Measurements from ENCODE around the gene GAP43. TPM values are rescaled to one million over a fixed set of nuclear protein-coding genes. Genes with fewer than 3 reads are reported as not detected.

GAP43 gene
- total RNA-seq, 1 donor from 2014 or later = 0.22 TPM

DNA sequence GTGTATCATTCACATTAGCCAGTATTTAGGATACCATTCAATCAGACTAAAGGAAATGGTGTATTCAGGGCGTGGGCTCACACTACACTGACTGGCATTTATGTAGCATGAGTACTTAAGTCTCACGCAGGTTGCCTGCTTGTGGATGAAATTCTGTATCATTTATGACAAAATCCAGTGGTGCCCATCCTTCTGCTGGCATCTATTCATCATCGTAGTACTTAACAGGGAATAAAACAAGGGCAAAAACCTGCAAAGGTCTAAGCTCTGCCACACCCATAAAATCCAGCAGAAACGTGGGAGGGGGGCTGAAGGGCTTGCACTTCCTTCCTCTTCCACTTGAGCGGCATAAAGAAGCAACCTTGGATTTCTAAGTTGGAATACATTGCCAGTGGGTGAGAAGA is 2.7 kb downstream of the GAP43 start:
- intact Hi-C loops (cut with DNase I) = no loop called here
- DNase-seq (ENCODE audit: missing footprints) = no peak
- ATAC-seq = no peak

DNA sequence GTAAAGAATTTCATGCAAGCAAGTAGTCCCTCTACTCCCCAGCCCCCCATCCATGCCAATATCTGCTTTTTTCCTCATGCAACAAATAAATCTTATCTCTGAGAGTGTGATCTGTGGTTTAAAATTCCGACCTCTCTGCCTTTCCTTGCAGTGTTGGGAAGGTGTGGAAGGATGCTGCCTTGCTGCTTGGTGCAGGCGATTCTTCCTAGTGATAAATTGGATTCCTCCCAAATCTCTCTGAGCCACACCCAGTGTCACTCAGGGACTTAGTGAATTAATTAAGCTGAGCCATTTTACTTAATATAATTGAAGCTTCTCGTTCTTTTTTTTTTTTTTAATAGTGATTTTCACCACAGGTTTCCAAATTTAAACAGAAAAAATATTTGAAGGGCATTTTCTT is 3.4 kb downstream of the GAP43 start:
- intact Hi-C loops (cut with DNase I) = no loop called here
- no peak for ATAC-seq

DNA sequence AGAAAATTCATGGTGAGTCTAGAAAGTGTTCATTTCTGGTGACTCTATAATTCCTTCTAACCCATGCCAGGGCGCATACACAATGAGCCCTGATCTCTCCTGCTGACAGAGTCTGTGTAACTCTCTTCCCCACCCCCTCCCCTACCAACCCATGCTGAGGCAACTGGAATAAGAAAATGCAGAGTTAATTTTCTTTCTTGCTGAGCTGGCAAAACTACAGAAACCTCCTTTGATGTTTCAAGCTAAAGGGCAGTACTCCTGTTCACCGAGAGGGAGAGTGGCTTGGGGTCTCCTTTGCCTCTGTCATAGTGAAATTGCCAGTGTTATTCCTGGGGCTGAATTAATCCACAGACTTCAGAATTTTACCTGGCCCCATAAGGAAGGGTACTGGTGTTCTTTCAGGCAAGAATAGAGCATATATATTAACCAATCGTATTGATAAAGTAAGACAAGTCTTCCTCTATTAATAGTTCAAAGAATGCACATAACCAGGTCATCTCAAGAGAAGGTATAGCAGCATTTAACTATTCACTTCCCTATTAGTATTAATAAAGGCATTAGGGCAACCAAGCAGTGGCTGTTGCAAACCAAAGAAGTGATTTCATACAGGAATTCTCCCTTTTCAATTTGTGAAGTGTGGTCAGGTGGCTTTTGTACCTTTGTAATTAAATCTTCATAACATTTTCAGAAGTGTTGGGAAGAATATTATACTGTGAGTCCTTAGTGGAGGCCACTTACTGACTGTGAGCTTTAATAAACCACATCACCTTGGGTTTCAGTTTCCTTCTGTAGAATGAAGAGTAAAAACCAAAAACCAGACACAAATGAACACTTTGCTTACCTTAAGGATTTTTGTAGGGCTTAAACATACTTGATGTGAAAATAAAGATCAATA is 4.1 kb downstream of the GAP43 start:
- intact Hi-C loops (cut with DNase I) = no loop called here
- no peak for DNase-seq (ENCODE audit: missing footprints)
- ATAC-seq = no peak

More for the DNA sequence above, 3.4 kb downstream of the GAP43 start:
- no peak for DNase-seq (ENCODE audit: missing footprints)

DNA sequence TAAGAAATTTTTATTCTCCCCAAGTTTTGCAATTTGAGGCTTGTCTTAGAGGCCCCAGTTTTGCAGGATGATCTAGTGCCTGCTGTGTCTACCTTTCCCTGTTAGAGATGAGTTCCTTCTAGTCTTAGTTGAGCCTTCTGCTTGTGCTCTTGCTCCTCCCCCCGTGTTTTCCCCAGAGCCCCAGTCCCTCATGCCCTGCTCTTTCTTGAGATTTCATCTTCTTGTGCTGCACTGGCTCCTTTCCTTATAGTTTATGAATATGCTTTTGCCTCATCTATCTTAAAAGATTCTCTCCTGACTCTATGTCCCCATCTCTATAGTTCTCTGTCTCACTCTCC is 4.7 kb downstream of the GAP43 start:
- ATAC-seq (no peak), DNase-seq (ENCODE audit: missing footprints) (no peak)
- intact Hi-C loops (cut with DNase I) = no loop called here

DNA sequence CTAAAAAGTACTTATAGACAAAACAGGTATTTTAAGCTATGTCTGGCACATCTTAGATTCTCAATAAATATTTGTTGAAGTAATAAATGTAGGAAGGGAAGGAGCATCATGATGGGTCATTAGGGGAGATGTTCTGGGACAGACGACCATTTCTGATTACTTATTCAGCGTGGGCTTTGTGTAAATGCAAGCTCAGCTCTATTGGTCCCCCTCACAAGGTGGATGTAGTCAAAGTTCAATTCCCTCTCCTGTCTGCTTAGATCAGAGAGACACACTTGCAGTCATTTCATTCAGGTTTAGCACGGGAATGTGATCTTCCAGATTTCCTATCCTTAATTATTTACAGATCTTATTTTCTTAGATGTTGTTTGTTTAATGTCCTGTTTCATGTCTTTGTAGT is 7.5 kb downstream of the GAP43 start:
- DNase-seq (ENCODE audit: missing footprints) (no peak), ATAC-seq (no peak)
- intact Hi-C loops (cut with DNase I) = no loop called here

DNA sequence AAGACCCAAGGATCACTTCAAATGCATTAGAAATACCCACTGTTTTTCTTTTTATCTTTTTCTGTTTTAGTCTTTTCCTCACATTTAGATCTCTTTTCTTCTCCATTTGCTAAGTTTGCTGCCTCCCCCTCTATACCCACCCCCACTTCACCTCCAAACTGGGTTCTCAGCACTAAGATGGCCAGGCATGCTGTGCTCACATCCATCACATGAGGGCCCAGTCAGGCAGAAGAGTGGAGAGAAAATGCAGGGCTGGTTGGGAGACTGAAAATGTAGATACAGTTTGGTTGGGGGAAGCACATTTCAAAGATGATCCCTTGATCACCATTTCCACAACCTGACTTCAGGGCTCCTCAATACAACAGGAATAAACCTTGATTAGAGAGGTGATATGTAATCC is 8.7 kb downstream of the GAP43 start:
- no peak for ATAC-seq
- intact Hi-C loops (cut with DNase I) = no loop called here
- DNase-seq (ENCODE audit: missing footprints) = no peak

DNA sequence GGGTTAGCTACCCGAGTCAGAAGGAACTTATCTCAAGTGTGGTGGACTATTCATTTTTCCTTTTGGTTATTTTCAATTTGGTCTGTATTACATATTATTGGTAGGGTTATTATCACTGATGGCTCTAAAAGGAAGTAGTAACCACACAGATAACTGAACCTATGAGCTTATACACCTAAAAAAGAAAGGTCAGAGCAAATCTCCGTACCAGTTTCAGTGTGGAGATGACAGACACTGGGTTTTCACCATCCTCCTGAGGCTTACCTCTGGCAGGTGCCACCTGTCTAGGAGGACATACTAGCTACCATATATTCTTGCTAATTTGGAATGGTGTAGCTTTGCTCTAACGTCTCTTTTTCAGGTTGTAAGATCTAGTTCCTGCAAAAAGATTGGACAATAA is 10.2 kb downstream of the GAP43 start:
- intact Hi-C loops (cut with DNase I) = no loop called here
- DNase-seq (ENCODE audit: missing footprints) (no peak), ATAC-seq (no peak)

DNA sequence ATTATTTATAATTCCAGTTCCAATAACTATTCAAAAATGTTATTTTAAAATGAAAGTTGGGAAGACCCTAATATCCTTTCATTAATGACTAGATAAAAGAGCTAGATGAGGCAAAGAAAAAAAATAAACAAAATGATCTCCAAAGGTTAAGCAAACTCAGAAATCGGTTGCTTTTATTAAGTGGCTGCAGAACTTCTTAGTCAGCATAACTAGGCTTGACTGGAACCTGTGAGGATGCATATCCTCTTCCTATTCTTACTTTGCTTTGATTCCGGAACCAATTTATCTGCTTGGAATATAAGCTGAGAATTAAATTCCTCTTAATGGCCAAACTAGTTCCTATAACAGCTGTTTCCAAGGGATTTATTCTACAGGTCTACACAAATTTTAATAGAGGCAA is 10.7 kb downstream of the GAP43 start:
- no peak for DNase-seq (ENCODE audit: missing footprints)
- intact Hi-C loops (cut with DNase I) = no loop called here
- no peak for ATAC-seq

DNA sequence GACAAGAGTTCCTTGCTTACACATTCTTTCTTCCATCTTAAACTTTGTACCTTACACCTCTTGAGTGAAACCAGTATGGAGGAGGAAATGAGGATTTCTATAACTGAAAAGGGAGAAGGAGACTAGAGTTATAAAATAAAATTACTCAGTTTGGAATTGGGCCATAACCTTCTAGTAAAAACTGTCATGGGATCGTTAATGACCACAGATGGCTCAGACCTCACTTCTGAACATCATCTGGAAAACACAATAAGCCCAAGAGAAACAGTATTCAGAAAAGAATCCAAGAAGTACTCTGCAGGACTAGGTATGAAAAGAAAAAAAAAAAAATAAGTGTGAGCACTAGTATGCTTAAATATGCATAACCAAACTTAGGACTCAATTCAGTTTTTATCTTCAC is 12.1 kb downstream of the GAP43 start:
- DNase-seq (ENCODE audit: missing footprints) (no peak), ATAC-seq (no peak)
- intact Hi-C loops (cut with DNase I) = no loop called here

DNA sequence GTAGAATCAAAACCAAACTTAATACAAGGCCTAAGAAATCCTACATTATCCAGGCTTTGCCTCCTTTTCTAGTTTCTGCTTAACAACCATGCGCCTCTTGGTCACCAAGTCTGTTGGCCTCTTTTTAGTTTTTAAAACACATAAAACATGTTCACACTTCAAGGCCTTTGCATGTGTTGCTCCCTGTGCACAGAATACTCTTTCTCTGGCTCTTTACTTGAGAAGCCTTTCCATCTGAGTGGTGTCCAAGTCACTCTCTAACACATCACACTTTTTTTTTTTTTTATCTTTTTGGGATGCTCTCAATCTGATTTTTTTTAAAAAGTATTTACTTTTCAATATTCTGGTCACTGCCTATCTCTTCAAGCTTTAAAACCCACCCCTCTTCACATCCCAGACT is 14.9 kb downstream of the GAP43 start:
- no peak for ATAC-seq
- no peak for DNase-seq (ENCODE audit: missing footprints)
- intact Hi-C loops (cut with DNase I) = no loop called here

DNA sequence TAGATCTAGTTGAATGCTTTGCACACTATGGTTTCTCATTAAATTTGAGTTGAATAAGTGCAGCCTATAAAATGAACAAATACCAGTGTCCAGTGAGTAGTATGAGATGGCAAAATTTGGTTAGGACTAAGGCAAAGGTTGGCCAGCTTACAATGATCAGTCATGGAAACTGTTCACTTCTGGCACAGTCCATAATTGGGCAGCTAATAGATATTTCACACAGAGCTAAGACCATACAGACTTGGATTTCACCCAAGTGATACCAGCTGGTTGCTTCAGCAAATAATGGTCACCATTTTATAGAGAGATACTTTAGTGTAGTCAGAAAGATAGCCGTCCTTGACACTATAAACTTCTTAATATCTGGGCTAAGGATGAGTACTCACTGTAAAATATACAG is 15.7 kb downstream of the GAP43 start:
- intact Hi-C loops (cut with DNase I) = no loop called here
- no peak for ATAC-seq
- DNase-seq (ENCODE audit: missing footprints) = no peak

DNA sequence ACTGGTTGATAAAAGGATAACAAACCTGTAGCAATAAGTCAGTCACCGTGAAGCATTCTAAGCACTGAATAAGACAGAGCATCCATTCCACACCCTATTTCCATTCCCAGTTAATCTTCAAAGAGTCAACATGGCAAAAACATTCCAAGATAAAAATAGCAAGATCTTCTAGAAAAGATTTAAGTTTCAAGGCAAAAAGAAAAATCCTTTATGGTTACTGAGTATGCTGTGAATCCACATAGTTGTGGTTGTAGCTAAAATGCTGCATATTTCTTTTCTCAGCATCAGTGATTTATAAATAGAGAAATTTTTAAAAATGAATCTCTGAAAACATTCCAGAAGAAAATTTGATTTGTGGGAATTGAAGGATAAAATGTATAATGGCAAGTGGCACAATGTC is 21.1 kb downstream of the GAP43 start:
- intact Hi-C loops (cut with DNase I) = no loop called here
- DNase-seq (ENCODE audit: missing footprints) = no peak
- ATAC-seq = no peak

DNA sequence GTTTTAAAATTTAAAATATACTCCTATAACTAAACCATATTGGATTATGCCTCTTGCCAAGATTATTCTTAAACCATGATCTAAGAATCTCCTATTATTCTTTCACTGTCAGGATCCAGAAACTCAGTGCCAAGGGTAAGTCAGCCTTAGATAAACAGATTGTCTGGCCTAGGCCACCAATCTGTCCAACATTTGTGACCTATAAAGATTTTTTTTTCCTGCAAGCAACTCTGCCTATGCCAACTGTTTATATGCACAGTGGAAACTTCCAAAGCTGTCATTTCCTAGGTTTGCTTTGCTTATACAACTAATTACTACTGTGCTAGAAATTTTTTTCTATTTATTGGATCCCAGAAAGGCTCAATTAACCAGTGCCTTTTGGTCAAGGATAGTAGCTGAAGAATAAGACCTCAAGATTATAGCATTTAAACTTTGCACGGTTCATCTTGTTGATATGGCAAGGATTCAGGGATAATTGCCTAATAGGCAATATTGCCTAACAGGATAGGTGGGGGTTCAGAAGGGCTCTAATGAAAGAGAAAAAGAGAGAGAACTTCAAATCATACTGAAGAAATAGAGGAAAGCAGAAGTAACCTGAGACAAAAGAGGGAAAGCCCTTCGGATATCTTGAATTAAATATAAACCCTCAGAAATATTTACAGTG is 22.8 kb downstream of the GAP43 start:
- intact Hi-C loops (cut with DNase I) = no loop called here
- ATAC-seq = no peak

DNA sequence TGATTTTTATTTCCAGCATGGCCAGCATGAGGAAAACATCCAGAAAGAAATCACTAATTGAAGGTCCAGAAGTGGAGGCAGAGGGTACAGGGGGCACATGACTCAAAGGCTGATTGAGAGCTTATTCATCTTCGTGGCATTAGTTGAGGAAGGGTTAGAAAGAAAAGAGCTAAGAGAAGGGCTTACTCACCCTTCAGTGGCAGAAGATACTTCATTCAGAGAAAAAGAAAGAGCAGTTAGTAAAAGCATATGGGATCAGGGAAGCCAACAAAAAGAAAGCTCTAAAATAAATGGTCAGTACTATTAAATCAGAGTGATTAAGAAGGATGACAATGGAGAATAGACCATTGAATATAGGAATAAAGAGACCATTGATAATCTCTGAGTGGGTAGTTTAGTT is 25.2 kb downstream of the GAP43 start:
- no peak for DNase-seq (ENCODE audit: missing footprints)
- intact Hi-C loops (cut with DNase I) = no loop called here
- ATAC-seq = no peak

More for the DNA sequence above, 22.8 kb downstream of the GAP43 start:
- DNase-seq (ENCODE audit: missing footprints) = no peak

DNA sequence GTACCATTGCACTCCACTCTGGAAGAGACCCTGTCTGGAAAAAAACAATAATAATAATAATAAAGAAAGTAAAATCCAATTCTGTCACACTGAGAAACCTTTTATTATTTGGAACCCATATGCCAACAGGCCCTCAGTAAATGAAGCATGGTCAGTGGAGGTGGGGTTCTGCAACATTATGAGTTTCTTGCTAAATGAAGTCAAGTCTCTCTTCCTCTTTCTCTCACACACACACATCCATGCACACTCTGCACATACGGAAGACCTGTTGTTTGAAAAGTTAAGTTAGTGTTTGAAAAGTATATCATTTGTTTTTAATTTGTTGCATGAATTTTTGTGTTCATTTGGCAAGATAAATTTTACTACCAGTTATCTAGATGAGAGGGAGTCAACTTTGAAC is 27.8 kb downstream of the GAP43 start:
- no peak for ATAC-seq
- intact Hi-C loops (cut with DNase I) = no loop called here
- DNase-seq (ENCODE audit: missing footprints) = no peak

DNA sequence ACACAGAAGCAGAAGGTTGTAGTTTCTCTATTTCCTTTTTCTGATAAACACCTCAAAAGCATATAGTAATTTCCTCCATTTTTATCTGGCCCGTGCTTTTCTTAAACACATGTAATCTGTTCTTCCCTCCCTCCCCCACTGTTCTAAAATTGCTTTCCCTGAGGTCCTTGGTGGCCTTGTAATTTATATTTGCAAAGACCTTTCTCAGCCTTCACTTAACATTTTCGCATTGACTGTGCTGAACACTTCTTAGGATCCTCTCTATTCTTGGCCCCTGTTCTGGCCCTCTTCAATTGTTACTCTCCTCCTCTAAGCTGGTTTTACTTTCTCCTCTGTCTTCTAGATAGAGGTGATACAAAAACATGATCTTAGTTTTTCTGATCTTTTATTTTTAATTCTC is 28.3 kb downstream of the GAP43 start:
- intact Hi-C loops (cut with DNase I) = no loop called here
- ATAC-seq (no peak), DNase-seq (ENCODE audit: missing footprints) (no peak)

DNA sequence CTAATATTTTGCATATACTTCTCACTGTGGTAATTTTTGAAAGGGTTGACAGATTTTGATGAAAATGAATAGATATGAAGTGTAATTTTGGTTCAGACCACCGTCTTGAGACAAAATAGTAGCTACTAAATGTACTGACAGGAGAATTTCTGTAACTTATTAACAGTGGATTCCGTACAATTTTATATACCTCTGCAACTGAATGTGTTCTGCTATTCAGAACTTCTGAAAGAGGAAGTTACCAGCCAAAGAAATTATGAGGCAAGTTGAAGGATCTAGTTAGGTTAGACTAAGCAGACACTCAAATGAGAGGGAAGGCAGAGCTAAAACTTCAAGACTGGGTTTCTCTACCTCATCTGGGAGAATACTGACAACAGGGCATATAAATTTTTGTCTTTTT is 29.4 kb downstream of the GAP43 start:
- DNase-seq (ENCODE audit: missing footprints) (no peak), ATAC-seq (no peak)
- intact Hi-C loops (cut with DNase I) = no loop called here

DNA sequence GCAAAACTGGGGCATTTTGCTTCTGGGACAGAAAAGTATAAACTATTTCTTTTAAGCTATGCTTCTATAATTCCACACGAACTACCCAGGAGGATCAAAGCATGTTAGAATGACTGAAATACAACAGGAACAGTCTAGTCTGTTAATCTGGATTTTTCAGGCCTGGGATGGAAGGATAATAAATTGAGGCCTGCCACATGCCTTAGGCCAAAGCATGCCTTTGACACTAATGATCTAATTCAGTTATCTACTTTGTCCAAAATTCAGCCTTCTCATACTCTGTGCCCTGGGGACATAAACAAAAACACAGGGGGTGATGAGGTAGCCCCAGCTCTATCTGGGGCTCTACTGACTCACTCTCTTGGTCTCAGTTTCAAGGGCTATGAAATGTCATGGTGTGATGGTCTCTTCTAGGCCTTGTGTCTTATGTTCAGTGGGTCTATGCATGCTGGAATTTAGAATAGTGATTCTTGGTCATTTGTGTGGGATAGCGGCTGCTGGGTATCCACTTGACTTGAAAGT is 32.5 kb downstream of the GAP43 start:
- DNase-seq (ENCODE audit: missing footprints) (no peak), ATAC-seq (no peak)
- intact Hi-C loops (cut with DNase I) = no loop called here

DNA sequence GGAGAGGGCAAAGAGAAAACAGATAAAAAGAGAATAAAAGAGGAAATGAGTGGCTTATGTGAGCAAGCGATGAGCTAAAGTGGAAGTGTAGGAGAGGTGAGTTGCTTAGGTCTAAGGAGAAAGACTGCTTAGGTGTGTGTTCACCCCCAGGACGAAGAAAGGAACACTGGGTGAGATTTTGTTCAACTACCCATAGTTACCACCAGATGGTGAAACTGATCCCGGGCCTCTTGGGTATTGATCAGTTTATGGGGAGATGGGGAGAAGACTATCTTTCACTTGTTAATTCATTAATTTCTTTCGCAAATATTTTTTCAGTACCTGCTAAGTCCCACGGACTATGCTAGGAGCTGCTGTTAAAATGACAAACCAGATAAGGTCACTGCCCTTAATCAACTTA is 33.9 kb downstream of the GAP43 start:
- DNase-seq (ENCODE audit: missing footprints) = no peak
- intact Hi-C loops (cut with DNase I) = no loop called here
- ATAC-seq = no peak

DNA sequence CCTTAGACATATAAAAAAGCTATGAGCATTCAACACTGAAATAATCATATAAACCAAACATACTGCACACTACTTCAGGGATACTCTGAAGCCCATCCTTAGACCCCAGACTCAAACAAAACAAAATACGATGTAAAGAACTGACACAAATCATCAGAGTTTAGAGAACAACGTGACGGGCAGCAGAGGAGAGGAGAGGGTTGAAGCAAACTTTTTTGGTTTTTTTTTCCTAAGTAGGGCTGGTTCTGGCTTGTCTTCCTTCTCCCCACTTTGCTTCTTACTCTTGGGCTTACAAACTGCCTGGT is 34.7 kb downstream of the GAP43 start:
- intact Hi-C loops (cut with DNase I) = no loop called here
- no peak for ATAC-seq
- no peak for DNase-seq (ENCODE audit: missing footprints)
